ENCODE data around the gene MTMR3. TPM values are rescaled to one million over a fixed set of nuclear protein-coding genes. Genes with fewer than 3 reads are reported as not detected.
"Not testable (repeated sequence)": the region's sequence is repeated elsewhere in the genome, so short reads cannot be mapped to it uniquely, and the experiment has no call there.

The MTMR3 gene
- polyA plus RNA-seq, 3 donors, result 32.1 to 35.3 (median 32.9) TPM

DNA sequence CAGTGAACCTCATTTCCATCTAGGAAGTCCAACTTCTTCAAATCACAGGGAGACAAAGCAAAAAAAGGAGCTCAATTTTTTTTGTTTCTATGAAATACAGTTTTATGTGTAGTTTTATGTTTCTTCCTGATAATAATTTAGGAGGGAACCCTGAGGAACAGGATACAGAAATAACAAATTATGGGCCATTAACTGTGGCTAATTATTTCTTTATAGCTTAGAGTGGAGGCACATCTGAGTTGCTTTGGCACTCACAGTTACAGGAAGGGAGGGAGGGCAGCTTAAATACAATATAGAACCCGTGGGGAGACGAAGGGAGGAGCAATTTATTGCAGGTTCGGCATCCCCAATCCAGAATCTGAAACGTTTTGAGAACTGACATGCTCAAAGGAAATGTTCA is 160.2 kb downstream of the MTMR3 start:
- peak in 1 of 3 donors; percentile 29 for DNase-seq (ENCODE audit: low read depth in 3 of 3, low spot score in 2 of 3)

DNA sequence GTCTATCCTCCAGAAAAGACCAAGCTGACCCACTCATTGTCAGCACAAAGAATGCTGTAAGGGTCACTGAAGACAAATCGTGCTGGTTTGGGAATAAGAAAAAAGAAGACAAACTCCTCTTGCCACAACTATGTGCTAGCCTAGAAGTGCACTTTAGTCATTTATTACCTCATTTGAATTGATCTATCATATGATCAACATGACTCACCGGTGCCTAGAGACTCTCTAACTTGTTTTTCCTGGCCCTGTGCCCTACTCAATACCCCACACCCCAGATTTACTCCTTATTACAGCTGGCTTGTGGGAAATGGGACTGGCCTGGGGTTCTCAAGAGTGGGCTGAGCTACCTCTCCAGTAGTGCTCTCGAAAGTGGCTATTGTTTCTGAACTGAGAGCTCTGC is 161.4 kb downstream of the MTMR3 start:
- DNase-seq (ENCODE audit: low read depth in 3 of 3, low spot score in 2 of 3), result no peak

DNA sequence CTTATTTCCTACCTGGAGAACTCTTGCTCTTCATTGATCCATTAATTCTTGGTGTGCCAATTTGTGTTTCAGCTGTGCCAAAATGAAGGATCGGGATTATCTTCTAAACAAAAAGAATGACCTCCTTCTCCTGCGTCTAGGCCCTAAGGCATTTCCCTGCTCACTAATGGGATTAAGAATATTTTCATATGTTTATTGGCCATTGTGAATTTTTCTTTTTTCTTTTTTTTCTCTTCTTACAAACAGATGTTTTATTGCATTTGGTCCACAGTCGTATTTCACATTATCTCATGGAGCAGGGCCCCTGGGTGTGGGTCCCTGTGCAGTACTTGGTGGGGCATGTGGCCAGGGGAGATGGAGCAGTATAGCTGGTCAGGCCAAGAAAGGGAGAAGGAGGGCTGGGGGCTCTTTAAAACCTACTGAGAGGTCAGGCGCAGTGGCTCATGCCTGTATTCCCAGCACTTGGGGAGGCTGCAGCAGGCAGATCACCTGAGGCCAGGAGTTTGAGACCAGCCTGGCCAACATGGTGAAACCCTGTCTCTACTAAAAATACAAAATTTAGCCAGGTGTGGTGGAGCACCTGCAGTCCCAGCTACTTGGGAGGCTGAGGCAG is 162.0 kb downstream of the MTMR3 start:
- no peak for DNase-seq (ENCODE audit: low read depth in 3 of 3, low spot score in 2 of 3)

- no peak for DNase-seq (ENCODE audit: low read depth in 3 of 3, low spot score in 2 of 3)
Measured at GRCh38 chr22:30045494-30045887, 162.5 kb downstream of the MTMR3 start.

GRCh38 chr22:30045901-30046715 is 163.1 kb downstream of the MTMR3 start:
- DNase-seq (ENCODE audit: low read depth in 3 of 3, low spot score in 2 of 3), result no peak

- no peak for DNase-seq (ENCODE audit: low read depth in 3 of 3, low spot score in 2 of 3)
Measured at GRCh38 chr22:30046716-30047363, 163.9 kb downstream of the MTMR3 start.

DNA sequence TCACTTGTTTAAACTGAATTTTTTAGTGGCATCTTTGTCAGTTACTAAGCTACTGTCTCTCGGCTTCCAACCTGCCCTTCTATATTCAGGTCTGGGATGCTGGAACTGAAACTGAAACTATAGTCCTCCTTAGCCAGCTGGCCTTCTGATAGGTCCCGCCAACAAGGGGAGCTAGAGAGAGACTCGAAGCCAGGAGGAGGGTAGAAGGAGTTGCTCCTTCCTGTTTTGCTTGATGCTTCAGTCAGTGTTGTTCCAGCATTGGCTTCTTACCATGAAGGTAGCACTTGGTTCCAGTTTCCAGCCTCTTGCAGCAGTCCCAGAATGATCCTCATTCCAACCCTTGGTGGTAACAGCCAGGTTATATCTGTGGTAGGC is 164.4 kb downstream of the MTMR3 start:
- DNase-seq (ENCODE audit: low read depth in 3 of 3, low spot score in 2 of 3), result no peak

DNA sequence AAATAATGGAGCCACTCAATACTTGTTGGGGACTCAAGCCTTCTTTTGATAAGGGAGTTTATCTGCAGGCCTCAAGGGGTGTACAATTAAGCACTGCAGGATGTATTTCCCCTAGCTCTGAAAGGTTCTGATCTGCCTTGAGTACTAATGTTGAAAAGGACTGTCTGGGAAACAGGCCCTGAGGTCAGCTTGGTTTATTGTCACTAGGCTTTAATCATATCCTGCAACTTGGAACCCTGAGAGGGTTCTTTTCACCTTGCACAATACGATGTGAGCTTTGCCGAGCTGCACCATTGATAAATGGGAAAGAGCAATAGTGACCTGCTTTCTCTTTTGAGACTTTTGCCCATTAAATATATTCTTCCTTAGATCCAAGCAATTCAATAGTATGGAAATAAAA is 165.7 kb downstream of the MTMR3 start:
- no peak for DNase-seq (ENCODE audit: low read depth in 3 of 3, low spot score in 2 of 3)

DNA sequence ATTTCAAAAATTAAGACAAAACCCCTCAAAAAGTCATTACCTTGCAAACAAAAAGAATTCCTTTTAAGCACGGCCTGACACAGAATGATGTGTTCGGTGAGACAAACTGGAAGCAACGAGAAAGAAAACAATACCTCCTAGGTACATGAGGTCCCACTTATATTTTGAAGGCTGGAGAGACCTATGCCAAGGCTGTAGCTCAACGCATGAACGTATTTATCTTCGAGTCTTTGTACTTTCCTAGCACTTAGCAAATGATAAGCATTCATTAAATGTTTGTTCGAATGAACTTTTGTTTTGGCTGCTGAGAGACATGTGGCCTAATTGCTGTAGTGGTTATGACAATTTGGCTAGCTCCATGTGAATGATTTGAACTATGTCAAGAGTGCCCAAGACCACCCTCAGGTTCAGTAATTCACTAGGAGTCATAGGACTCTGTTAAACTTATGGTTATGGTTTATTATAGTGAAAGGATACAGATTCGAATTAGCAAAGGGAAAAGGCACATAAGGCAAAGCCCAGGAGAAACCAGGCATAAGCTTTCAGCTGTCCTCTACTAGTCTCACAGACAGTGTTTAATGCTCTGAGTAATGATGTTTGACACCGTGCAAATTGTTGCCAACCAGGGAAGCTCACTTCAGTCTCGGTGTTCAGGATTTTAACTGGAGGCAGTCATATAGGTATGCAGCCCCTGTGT is 171.2 kb downstream of the MTMR3 start:
- DNase-seq (ENCODE audit: low read depth in 3 of 3, low spot score in 2 of 3), result no peak

DNA sequence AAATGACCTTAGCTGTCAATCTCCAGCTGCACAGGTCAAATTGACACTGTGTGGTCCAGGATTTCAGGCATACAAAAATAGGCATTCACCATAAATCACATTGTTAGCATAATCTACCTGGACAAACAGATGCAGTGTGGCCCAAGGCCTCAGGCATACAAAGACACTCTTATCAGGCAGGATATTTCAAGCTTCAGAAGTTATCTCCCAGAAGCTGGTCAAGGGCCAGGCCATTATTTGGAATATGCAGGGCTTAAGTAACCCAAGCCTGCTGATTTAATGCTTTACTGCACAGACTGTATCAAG is 171.7 kb downstream of the MTMR3 start:
- DNase-seq (ENCODE audit: low read depth in 3 of 3, low spot score in 2 of 3), result no peak

DNA sequence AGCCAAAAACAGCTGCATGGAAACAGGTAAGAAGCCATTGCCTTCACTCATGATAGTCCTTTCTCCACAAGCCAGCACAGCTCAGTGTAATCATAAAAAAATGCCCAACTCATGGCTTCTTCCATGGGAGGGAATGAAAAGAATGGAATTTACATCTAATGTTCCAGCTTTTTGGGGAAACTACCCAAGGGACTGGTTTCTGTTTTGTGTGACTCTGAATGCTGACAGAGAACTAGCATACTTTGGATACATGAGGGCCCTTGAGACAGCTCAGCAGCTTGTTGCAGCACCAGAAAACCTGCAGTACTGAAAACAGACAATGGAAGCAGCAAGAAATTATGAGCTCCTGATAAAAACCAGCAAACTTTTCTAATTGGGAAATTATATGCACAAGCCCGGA is 173.0 kb downstream of the MTMR3 start:
- DNase-seq (ENCODE audit: low read depth in 3 of 3, low spot score in 2 of 3), result no peak

- no peak for DNase-seq (ENCODE audit: low read depth in 3 of 3, low spot score in 2 of 3)
Measured at GRCh38 chr22:30057375-30057774, 174.4 kb downstream of the MTMR3 start.

- DNase-seq (ENCODE audit: low read depth in 3 of 3, low spot score in 2 of 3), result not testable (repeated sequence)
Measured at GRCh38 chr22:30059346-30060020, 176.5 kb downstream of the MTMR3 start.

DNA sequence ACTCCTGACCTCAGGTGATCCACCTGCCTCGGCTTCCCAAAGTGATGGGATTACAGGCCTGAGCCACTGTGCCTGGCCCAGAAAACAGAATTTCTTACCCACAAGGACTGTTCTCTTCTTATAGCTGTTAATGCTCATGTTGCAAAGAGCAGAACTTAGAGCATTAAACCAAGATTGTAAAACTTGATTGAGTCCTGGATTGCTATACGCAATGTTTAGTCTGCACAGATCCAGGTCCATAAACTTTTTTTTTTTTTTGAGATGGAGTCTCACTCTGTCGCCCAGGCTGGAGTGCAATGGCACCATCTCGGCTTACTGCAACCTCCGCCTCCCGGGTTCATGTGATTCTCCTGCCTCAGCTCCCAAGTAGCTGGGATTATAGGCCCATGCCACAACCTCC is 178.1 kb downstream of the MTMR3 start:
- DNase-seq (ENCODE audit: low read depth in 3 of 3, low spot score in 2 of 3), result not testable (repeated sequence)

- no peak for DNase-seq (ENCODE audit: low read depth in 3 of 3, low spot score in 2 of 3)
Measured at GRCh38 chr22:30062259-30062658, 179.3 kb downstream of the MTMR3 start.

DNA sequence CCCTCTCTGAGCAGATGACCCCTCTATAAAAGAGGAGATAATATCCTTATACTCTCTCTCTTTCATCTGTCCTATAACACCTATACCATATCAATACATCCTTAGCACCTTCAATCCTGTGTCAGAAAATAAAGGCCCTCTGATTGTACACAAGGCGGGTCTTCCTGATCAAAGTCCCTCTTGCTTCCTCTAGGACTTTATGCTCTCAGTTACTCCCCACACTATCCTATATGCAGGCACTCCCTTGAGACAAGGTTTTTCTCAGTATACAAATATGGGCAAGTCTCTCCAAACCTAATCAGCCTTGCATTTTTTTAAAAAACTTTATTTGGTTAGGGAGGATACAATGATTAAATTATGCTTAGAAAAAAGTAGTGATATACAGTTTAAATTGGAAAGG is 180.0 kb downstream of the MTMR3 start:
- no peak for DNase-seq (ENCODE audit: low read depth in 3 of 3, low spot score in 2 of 3)

DNA sequence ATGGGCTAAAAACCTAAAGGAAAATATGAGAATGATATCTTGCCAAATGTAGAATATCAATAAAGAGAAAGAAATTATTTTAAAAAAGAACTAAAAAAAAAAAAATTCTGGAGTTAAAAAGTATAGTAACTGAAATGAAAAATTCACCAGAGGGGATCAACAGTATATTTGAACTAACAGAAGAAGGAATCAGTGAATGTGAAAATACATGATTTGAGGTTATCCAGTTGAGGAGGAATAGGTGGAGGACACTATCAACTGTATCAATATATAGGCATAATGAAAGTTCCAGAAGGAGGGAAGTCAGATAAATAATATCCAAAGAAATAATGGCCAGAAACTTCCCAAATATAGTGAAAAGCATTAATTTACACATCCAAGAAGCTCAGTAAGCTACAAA is 181.2 kb downstream of the MTMR3 start:
- no peak for DNase-seq (ENCODE audit: low read depth in 3 of 3, low spot score in 2 of 3)

- DNase-seq (ENCODE audit: low read depth in 3 of 3, low spot score in 2 of 3), result no peak
Measured at GRCh38 chr22:30073743-30074142, 190.8 kb downstream of the MTMR3 start.

DNA sequence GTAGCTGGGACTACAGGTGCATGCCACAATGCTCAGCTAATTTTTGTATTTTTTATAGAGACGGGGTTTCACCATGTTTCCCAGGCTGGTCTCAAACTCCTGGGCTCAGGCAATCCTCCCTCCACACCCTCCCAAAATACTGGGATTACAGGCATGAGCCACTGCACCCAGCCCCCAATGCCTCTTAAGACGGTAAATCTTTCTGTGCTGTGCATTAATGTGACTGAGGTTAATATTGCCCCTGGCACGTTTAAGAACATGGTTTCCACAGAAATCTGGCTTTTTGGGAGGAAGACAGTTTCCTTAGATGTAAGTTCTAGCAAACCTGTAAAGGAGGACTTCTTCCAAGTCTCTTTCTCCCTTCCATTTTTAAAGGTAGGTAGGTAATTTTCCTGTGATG is 191.2 kb downstream of the MTMR3 start:
- no peak for DNase-seq (ENCODE audit: low read depth in 3 of 3, low spot score in 2 of 3)

DNA sequence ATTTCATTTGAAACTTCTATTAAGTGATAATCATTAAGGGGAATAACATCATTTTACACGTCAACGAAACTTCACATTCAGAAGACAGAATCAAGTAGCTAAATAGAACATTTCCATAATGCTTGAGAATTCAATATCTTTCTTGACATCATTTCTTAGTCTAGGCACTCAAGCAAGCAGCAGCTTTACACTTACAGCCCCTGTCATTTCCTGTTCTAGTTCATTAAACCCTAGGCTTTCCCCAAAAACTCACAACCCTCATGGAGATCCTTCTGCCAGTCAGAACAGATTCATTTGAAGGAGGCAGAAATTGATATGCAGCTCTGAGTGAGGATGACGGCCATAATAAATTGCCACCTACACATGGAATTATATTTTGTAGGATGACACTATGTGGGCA is 192.0 kb downstream of the MTMR3 start:
- no peak for DNase-seq (ENCODE audit: low read depth in 3 of 3, low spot score in 2 of 3)

DNA sequence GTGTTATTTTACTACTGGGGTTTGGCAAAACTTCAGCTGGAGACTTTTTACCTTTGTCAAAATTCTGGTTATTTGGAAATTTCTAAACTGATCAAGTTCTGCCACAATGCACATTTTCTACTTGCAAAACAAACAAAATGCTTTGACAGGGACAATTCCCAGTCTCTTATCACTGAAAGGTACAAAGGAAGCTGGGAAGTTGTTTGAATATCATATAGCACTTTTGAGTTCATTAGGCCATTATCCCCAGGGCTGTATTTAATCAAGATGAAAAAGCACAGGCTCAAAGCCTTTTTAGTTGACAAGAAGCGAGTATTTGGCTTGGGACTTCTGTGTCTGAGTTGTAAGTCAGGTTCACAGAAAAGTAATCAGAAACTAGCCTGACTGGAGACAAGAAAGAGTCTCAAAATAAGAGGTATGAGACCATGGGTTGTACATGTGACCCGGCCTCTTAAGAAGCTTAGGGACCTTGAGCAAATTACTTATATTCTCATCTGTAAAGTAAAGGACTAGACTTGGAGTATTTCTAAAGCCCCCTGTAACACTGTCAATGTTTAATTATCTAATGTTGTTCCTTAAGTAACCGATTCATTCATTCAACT is 194.4 kb downstream of the MTMR3 start:
- no peak for DNase-seq (ENCODE audit: low read depth in 3 of 3, low spot score in 2 of 3)
